HCT116 (cell line): ENCODE results near the gene CAV1. TPM values are rescaled to one million over a fixed set of nuclear protein-coding genes. Genes with fewer than 3 reads are reported as not detected.

Source experiments
- ATAC-seq: fragments of 200-7000 bp; cut with Tn5 transposase; 2 replicates; pipeline ENCODE4 v1.9.1; 2020; ENCODE audit warnings: mild to moderate bottlenecking, moderate library complexity
- BruUV-seq: library from RNA; stranded (reverse); fragments of 400-500 nt; replicated peaks from 2 replicates; lab custom pipeline; 2021; lab: Mats Ljungman, UMichigan
- CTCF ChIA-PET: fragments of 300-600 bp; sonication (Branson Sonifier 250); formaldehyde crosslinking; loops from one replicate; lab custom pipeline; 2021; ENCODE audit warnings: antibody characterized with exemption; lab: Charles Lee
- POLR2A ChIA-PET: fragments of 300-600, 350-600 bp; sonication (Branson Sonifier 250); formaldehyde crosslinking; loops from one replicate; lab custom pipeline; 2021; ENCODE audit warnings: antibody characterized with exemption; lab: Charles Lee
- RAD21 ChIA-PET, 2 experiments: fragments of 300-600 bp; sonication (Branson Sonifier 250); formaldehyde crosslinking; loops; one replicate each; lab custom pipeline; 2023; ENCODE audit warnings: low total read pairs in 2 of 2; ENCODE audit not compliant: uncharacterized antibody in 2 of 2, unreplicated experiment in 2 of 2, low non-redundant PET in 1 of 2; lab: Charles Lee
- DNase-seq: peaks from one replicate; pipeline ENCODE4 v3.0.0-alpha.2; 2010; ENCODE audit warnings: low read depth, low spot score
- H2AFZ ChIP-seq: fragments of 200-600 bp; shearing (Covaris generic), sonication (generic); 2 replicates; pipeline ENCODE4 v1.6.1; 2017; ENCODE audit warnings: low read depth, mixed run types, mixed read lengths, antibody characterized with exemption, low read length; ENCODE audit not compliant: poor library complexity, severe bottlenecking
- H3K27ac ChIP-seq: 2 replicates; pipeline ENCODE4 v1.5.1; 2012; ENCODE audit warnings: low read depth, low read length
- H3K27me3 ChIP-seq: fragments of 200-600 bp; sonication (generic); 2 replicates; pipeline ENCODE4 v1.6.1; 2016; ENCODE audit warnings: mixed run types, low read length, mixed read lengths; ENCODE audit not compliant: insufficient read depth
- H3K36me3 ChIP-seq, 2 experiments: fragments of 200-500 bp in 1 of 2; fragments of 200-600 bp in 1 of 2; sonication (Bioruptor generic) in 1 of 2; sonication (generic) in 1 of 2; 2 replicates each; pipeline versions ENCODE4 v1.5.1 to v1.6.1; 2014 to 2016; ENCODE audit warnings: low read length in 2 of 2, inconsistent platforms in 1 of 2, mixed read lengths in 1 of 2, mixed run types in 1 of 2; ENCODE audit not compliant: insufficient read depth in 2 of 2, control insufficient read depth in 1 of 2
- H3K4me1 ChIP-seq, 2 experiments: fragments of 200-600 bp in 1 of 2; sonication (generic) in 1 of 2; 2 replicates each; pipeline versions ENCODE4 v1.5.1 to v1.6.1; 2012 to 2017; ENCODE audit warnings: low read length in 2 of 2, inconsistent platforms in 1 of 2, mild to moderate bottlenecking in 1 of 2, mixed read lengths in 1 of 2, mixed run types in 1 of 2, moderate library complexity in 1 of 2; ENCODE audit not compliant: insufficient read depth in 2 of 2, control insufficient read depth in 1 of 2
- H3K4me2 ChIP-seq: fragments of 200-600 bp; sonication (generic); 2 replicates; pipeline ENCODE4 v1.6.1; 2017; ENCODE audit warnings: mixed run types, low read length, mixed read lengths
- H3K4me3 ChIP-seq, 2 experiments: fragments of 200-600 bp in 1 of 2; sonication (generic) in 1 of 2; replicated peaks in 1 of 2; 2 replicates each; pipeline ENCODE4 v1.5.1; 2011 to 2016; ENCODE audit warnings: low read length in 2 of 2, control low read depth in 1 of 2, low read depth in 1 of 2, mild to moderate bottlenecking in 1 of 2, mixed read lengths in 1 of 2, mixed run types in 1 of 2
- H3K79me2 ChIP-seq: fragments of 200-600 bp; sonication (generic); 2 replicates; pipeline ENCODE4 v1.6.1; 2017; ENCODE audit warnings: mild to moderate bottlenecking, mixed run types, low read length, moderate library complexity, mixed read lengths; ENCODE audit not compliant: insufficient read depth
- H3K9ac ChIP-seq: fragments of 200-600 bp; sonication (generic); 2 replicates; pipeline ENCODE4 v1.6.1; 2016; ENCODE audit warnings: low read length, mixed read lengths
- H3K9me2 ChIP-seq: fragments of 200-600 bp; sonication (generic), shearing (Covaris generic); 2 replicates; pipeline ENCODE4 v1.6.1; 2017; ENCODE audit warnings: mixed run types, mild to moderate bottlenecking, moderate library complexity; ENCODE audit not compliant: insufficient read depth
- H3K9me3 ChIP-seq, 2 experiments: fragments of 200-500 bp in 1 of 2; fragments of 200-600 bp in 1 of 2; sonication (Bioruptor generic) in 1 of 2; sonication (generic) in 1 of 2; 2 replicates each; pipeline ENCODE4 v1.6.1; 2014 to 2017; ENCODE audit warnings: low read length in 2 of 2, mixed read lengths in 2 of 2, inconsistent platforms in 1 of 2, low read depth in 1 of 2, mild to moderate bottlenecking in 1 of 2, mixed run types in 1 of 2, moderate library complexity in 1 of 2; ENCODE audit not compliant: control insufficient read depth in 1 of 2, insufficient read depth in 1 of 2
- H4K20me1 ChIP-seq: fragments of 200-600 bp; sonication (generic), shearing (Covaris generic); 2 replicates; pipeline ENCODE4 v1.6.1; 2017; ENCODE audit warnings: mixed run types, mild to moderate bottlenecking, moderate library complexity; ENCODE audit not compliant: insufficient read depth
- CBX3 ChIP-seq: IDR thresholded peaks from 2 replicates; pipeline ENCODE4 v1.6.1; 2012; ENCODE audit warnings: low read depth
- EGR1 ChIP-seq: IDR thresholded peaks from 2 replicates; pipeline ENCODE4 v1.6.1; 2012; ENCODE audit warnings: low read depth
- EZH2phosphoT487 ChIP-seq: fragments of 200-600 bp; IDR thresholded peaks from 2 replicates; pipeline ENCODE4 v1.6.1; 2018; ENCODE audit warnings: antibody characterized with exemption, borderline replicate concordance
- FOSL1 ChIP-seq: IDR thresholded peaks from 2 replicates; pipeline ENCODE4 v1.6.1; 2012; ENCODE audit warnings: low read depth
- JUND ChIP-seq: IDR thresholded peaks from 2 replicates; pipeline ENCODE4 v1.6.1; 2012
- POLR2AphosphoS5 ChIP-seq: IDR thresholded peaks from 2 replicates; pipeline ENCODE4 v1.6.1; 2011; ENCODE audit warnings: mild to moderate bottlenecking, low read depth, low read length, moderate library complexity
- RAD21 ChIP-seq: IDR thresholded peaks from 2 replicates; pipeline ENCODE4 v1.6.1; 2012; ENCODE audit warnings: low read depth, mild to moderate bottlenecking
- SIN3A ChIP-seq: IDR thresholded peaks from 2 replicates; pipeline ENCODE4 v1.6.1; 2012; ENCODE audit warnings: low read depth
- SP1 ChIP-seq: IDR thresholded peaks from 2 replicates; pipeline ENCODE4 v1.6.1; 2012; ENCODE audit warnings: low read depth
- SRF ChIP-seq: IDR thresholded peaks from 2 replicates; pipeline ENCODE4 v1.6.1; 2012; ENCODE audit warnings: low read depth
- TCF7L2 ChIP-seq: IDR thresholded peaks from 2 replicates; pipeline ENCODE4 v1.7.0; 2011; ENCODE audit warnings: borderline replicate concordance, inconsistent platforms; ENCODE audit not compliant: insufficient read depth, insufficient read length; ENCODE audit errors: extremely low read depth
- YY1 ChIP-seq: IDR thresholded peaks from 2 replicates; pipeline ENCODE4 v1.6.1; 2011; ENCODE audit warnings: low read length, low read depth, moderate library complexity, mild to moderate bottlenecking; ENCODE audit not compliant: insufficient replicate concordance; ENCODE audit errors: extremely low read depth
- ZFX ChIP-seq: fragments of 450-650 bp; IDR thresholded peaks from 2 replicates; pipeline ENCODE4 v1.6.1; 2017
- ZNF274 ChIP-seq: fragments of 200-500 bp; sonication (Bioruptor generic); IDR thresholded peaks from 2 replicates; pipeline ENCODE4 v1.6.1; 2014; ENCODE audit warnings: mild to moderate bottlenecking, low read depth, low read length, inconsistent platforms
- intact Hi-C: fragments of 100-400 bp; cut with micrococcal nuclease; formaldehyde crosslinking; loops from 2 replicates; pipeline ENCODE4 v1.10.0; 2022
- total RNA-seq: library from RNA; stranded (reverse); gene quantifications from one replicate; pipeline ENCODE4 v1.2.1, GENCODE V29; 2021; ENCODE audit not compliant: unreplicated experiment
- TF ChIP-seq, protein P1 (sequence below), 3 experiments: fragments of 200-600 bp in 1 of 3; sonication (generic) in 1 of 3; IDR thresholded peaks in 2 of 3; conservative IDR thresholded peaks in 1 of 3; 2 replicates each; pipeline ENCODE4 v1.5.1; 2012 to 2017; ENCODE audit warnings: low read depth in 2 of 3, low read length in 2 of 3, antibody characterized with exemption in 1 of 3, borderline replicate concordance in 1 of 3, control low read depth in 1 of 3, mild to moderate bottlenecking in 1 of 3, mixed read lengths in 1 of 3, mixed run types in 1 of 3, moderate library complexity in 1 of 3; ENCODE audit not compliant: insufficient read depth in 1 of 3
- TF ChIP-seq, protein P2 (sequence below): IDR thresholded peaks from 2 replicates; pipeline ENCODE4 v1.6.1; 2012

Gene CAV1
- total RNA-seq, 1 experiment from 2014 or later = 298 TPM

- H3K79me2 ChIP-seq = peaks cover 95% of the 10 kb centered on the region
- intact Hi-C loops = no loop called here
- peaks cover 0 to 20% of the 10 kb centered on the region in 2 experiments; a peak in 2 of 4 replicates for H3K4me1 ChIP-seq
- no peak overlapping the region for H3K27ac ChIP-seq
- ChIA-PET RAD21 (no interaction called here), POLR2A (no interaction called here), CTCF (no interaction called here)
- H3K9ac ChIP-seq = no peak overlapping the region
- DNase-seq (no peak), ATAC-seq (no peak)
- no peak overlapping the region for H3K4me2 ChIP-seq
- H3K9me2 ChIP-seq = no peaks in the 10 kb centered on the region
- TF ChIP-seq JUND (no peak), POLR2AphosphoS5 (no peak), SIN3A (no peak), EGR1 (no peak), RAD21 (no peak), ZNF274 (no peak), EZH2phosphoT487 (no peak), SRF (no peak), FOSL1 (no peak), CBX3 (no peak), ZFX (no peak), SP1 (no peak), TCF7L2 (no peak), YY1 (no peak)
- TF ChIP-seq, protein P1, sequence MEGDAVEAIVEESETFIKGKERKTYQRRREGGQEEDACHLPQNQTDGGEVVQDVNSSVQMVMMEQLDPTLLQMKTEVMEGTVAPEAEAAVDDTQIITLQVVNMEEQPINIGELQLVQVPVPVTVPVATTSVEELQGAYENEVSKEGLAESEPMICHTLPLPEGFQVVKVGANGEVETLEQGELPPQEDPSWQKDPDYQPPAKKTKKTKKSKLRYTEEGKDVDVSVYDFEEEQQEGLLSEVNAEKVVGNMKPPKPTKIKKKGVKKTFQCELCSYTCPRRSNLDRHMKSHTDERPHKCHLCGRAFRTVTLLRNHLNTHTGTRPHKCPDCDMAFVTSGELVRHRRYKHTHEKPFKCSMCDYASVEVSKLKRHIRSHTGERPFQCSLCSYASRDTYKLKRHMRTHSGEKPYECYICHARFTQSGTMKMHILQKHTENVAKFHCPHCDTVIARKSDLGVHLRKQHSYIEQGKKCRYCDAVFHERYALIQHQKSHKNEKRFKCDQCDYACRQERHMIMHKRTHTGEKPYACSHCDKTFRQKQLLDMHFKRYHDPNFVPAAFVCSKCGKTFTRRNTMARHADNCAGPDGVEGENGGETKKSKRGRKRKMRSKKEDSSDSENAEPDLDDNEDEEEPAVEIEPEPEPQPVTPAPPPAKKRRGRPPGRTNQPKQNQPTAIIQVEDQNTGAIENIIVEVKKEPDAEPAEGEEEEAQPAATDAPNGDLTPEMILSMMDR (IDR thresholded peaks at IDR 0.05 in 2 of 3, conservative IDR thresholded peaks at IDR 0.05 in 1 of 3; ENCODE audit: borderline replicate concordance in 1 of 3, insufficient read depth in 1 of 3, low read depth in 2 of 3, low read length in 2 of 3) = no peak
- TF ChIP-seq, protein P2, sequence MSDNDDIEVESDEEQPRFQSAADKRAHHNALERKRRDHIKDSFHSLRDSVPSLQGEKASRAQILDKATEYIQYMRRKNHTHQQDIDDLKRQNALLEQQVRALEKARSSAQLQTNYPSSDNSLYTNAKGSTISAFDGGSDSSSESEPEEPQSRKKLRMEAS = no peak
- no TSS peak for BruUV-seq
- H2AFZ ChIP-seq = no peak overlapping the region
- H3K4me3 ChIP-seq = no peak overlapping the region
- H3K27me3 ChIP-seq = no peaks in the 10 kb centered on the region
- H3K9me3 ChIP-seq = no peaks in the 10 kb centered on the region
- peaks cover 12 to 73% of the 10 kb centered on the region in 2 experiments for H3K36me3 ChIP-seq
- H4K20me1 ChIP-seq = peaks cover 10% of the 10 kb centered on the region; the same call in 1 of the 2 replicates
Measured at GRCh38 chr7:116538138-116538537, 13.3 kb downstream of the CAV1 start.
